Activated naive CD8-positive, alpha-beta T cell treated with anti-CD3 and anti-CD28 coated beads, Interleukin-2, amount 10 ng/mL, durations not matched to agents 7 days and 5 days (primary cell): Measurements from ENCODE around the gene CHMP1A. TPM values are rescaled to one million over a fixed set of nuclear protein-coding genes. Genes with fewer than 3 reads are reported as not detected.
"Not testable (repeated sequence)": the region's sequence is repeated elsewhere in the genome, so short reads cannot be mapped to it uniquely, and the experiment has no call there.

Experiments
- ATAC-seq: fragments of 150-1000 bp; cut with Tn5 transposase; one replicate; pipeline ENCODE4 v1.10.0; 2021; ENCODE audit warnings: low read depth, moderate library complexity
- POLR2A ChIA-PET: fragments of 350-600 bp; sonication (Branson Sonifier 250); formaldehyde crosslinking; loops from one replicate; lab custom pipeline; 2021; ENCODE audit warnings: antibody characterized with exemption; lab: Charles Lee
- DNase-seq: peaks from one replicate; pipeline ENCODE4 v3.0.0; 2021
- H3K27ac Mint-ChIP-seq: one replicate; pipeline ENCODE4 v1.8.0; 2022; ENCODE audit warnings: mild to moderate bottlenecking, mixed read lengths
- H3K27me3 Mint-ChIP-seq: one replicate; pipeline ENCODE4 v1.8.0; 2022; ENCODE audit warnings: mild to moderate bottlenecking, moderate library complexity, mixed read lengths
- H3K36me3 Mint-ChIP-seq: one replicate; pipeline ENCODE4 v1.8.0; 2021; ENCODE audit warnings: mild to moderate bottlenecking, mixed read lengths
- H3K4me1 Mint-ChIP-seq: one replicate; pipeline ENCODE4 v1.8.0; 2021; ENCODE audit warnings: mixed read lengths
- H3K4me3 Mint-ChIP-seq: one replicate; pipeline ENCODE4 v1.8.0; 2022; ENCODE audit warnings: mild to moderate bottlenecking, moderate library complexity, mixed read lengths
- H3K9me3 Mint-ChIP-seq: one replicate; pipeline ENCODE4 v1.8.0; 2021; ENCODE audit warnings: mixed read lengths
- total RNA-seq, 2 experiments: library from RNA; stranded (reverse); gene quantifications; one replicate each; pipeline ENCODE4 v1.2.3, GENCODE V29; 2021

CHMP1A gene
- total RNA-seq, 2 experiments from 2014 or later, result 88.1 to 96.3 TPM

- POLR2A ChIA-PET, result interaction anchor here (0.7 to 3.8 kb wide), 3 partner anchors 10 to 176 kb away, joined by 5 to 18 read pairs (median 6); partner anchors contain the start of genes CDK10 and TCF25
- H3K9me3 Mint-ChIP-seq, result no peaks in the 10 kb centered on the region
- no peaks in the 10 kb centered on the region for H3K27me3 Mint-ChIP-seq
- DNase-seq (no peak), ATAC-seq (no peak)
- H3K4me1 Mint-ChIP-seq, result peaks cover 10% of the 10 kb centered on the region
- peaks cover 6% of the 10 kb centered on the region for H3K36me3 Mint-ChIP-seq
- H3K4me3 Mint-ChIP-seq, result no peak overlapping the region
- no peak overlapping the region for H3K27ac Mint-ChIP-seq
These were observed 39.7 kb upstream of the CHMP1A start for GRCh38 chr16:89697161-89697615.

GRCh38 chr16:89696670-89697128, 39.2 kb upstream of the CHMP1A start:
- ATAC-seq, result no peak
- Mint-ChIP-seq H3K36me3 (peaks cover 6% of the 10 kb centered on the region), H3K27me3 (no peaks in the 10 kb centered on the region), H3K27ac (no peak overlapping the region), H3K4me3 (no peak overlapping the region), H3K4me1 (peaks cover 10% of the 10 kb centered on the region), H3K9me3 (no peaks in the 10 kb centered on the region)
- DNase-seq, result peak; percentile 61
- POLR2A ChIA-PET, result interaction anchor here (1.0 to 3.8 kb wide), 2 partner anchors 10 to 177 kb away, joined by 5 to 18 read pairs; partner anchors contain the start of genes CDK10 and TCF25

GRCh38 chr16:89695875-89696669, 38.6 kb upstream of the CHMP1A start:
- peaks cover 6% of the 10 kb centered on the region for H3K36me3 Mint-ChIP-seq
- POLR2A ChIA-PET, result interaction anchor here (0.7 to 3.8 kb wide), 2 partner anchors 9 to 177 kb away, joined by 3 to 18 read pairs; partner anchors contain the start of genes CDK10 and TCF25
- no peak for ATAC-seq
- no peak overlapping the region for H3K27ac Mint-ChIP-seq
- no peaks in the 10 kb centered on the region for H3K27me3 Mint-ChIP-seq
- peaks cover 10% of the 10 kb centered on the region for H3K4me1 Mint-ChIP-seq
- no peak for DNase-seq
- no peaks in the 10 kb centered on the region for H3K9me3 Mint-ChIP-seq
- no peak overlapping the region for H3K4me3 Mint-ChIP-seq

GRCh38 chr16:89695086-89695874, 37.8 kb upstream of the CHMP1A start:
- H3K27ac Mint-ChIP-seq, result no peak overlapping the region
- H3K9me3 Mint-ChIP-seq, result no peaks in the 10 kb centered on the region
- no peaks in the 10 kb centered on the region for H3K27me3 Mint-ChIP-seq
- DNase-seq, result no peak
- no peak overlapping the region for H3K4me3 Mint-ChIP-seq
- POLR2A ChIA-PET, result interaction anchor here (0.7 to 3.8 kb wide), 2 partner anchors 8 to 178 kb away, joined by 3 to 18 read pairs; partner anchors contain the start of genes CDK10 and TCF25
- H3K4me1 Mint-ChIP-seq, result peaks cover 10% of the 10 kb centered on the region
- ATAC-seq, result no peak
- peaks cover 8% of the 10 kb centered on the region for H3K36me3 Mint-ChIP-seq

- H3K9me3 Mint-ChIP-seq, H3K27ac Mint-ChIP-seq, H3K4me1 Mint-ChIP-seq, H3K4me3 Mint-ChIP-seq, DNase-seq, H3K27me3 Mint-ChIP-seq, ATAC-seq, POLR2A ChIA-PET: not testable (repeated sequence)
- H3K36me3 Mint-ChIP-seq, result peaks cover 11% of the 10 kb centered on the region
These were observed 37.2 kb upstream of the CHMP1A start for GRCh38 chr16:89694784-89695085.

GRCh38 chr16:89693931-89694783, 36.6 kb upstream of the CHMP1A start:
- no peaks in the 10 kb centered on the region for H3K27me3 Mint-ChIP-seq
- no peak overlapping the region for H3K4me3 Mint-ChIP-seq
- POLR2A ChIA-PET, result interaction anchor here (0.9 kb wide), 1 partner anchor 179 kb away, joined by 3 read pairs; the partner anchor contains the start of gene TCF25
- DNase-seq, result no peak
- H3K27ac Mint-ChIP-seq, result no peak overlapping the region
- peaks cover 9% of the 10 kb centered on the region for H3K4me1 Mint-ChIP-seq
- H3K9me3 Mint-ChIP-seq, result no peaks in the 10 kb centered on the region
- no peak for ATAC-seq
- H3K36me3 Mint-ChIP-seq, result peaks cover 11% of the 10 kb centered on the region

- Mint-ChIP-seq H3K9me3 (no peaks in the 10 kb centered on the region), H3K27me3 (no peaks in the 10 kb centered on the region), H3K27ac (no peak overlapping the region), H3K36me3 (peaks cover 11% of the 10 kb centered on the region), H3K4me1 (peaks cover 8% of the 10 kb centered on the region), H3K4me3 (no peak overlapping the region)
- DNase-seq (no peak), ATAC-seq (no peak)
- POLR2A ChIA-PET, result interaction anchor here (0.9 kb wide), 1 partner anchor 180 kb away, joined by 3 read pairs; the partner anchor contains the start of gene TCF25
These were observed 35.8 kb upstream of the CHMP1A start for GRCh38 chr16:89693289-89693731.

- no peak for DNase-seq
- Mint-ChIP-seq H3K9me3 (no peaks in the 10 kb centered on the region), H3K36me3 (peaks cover 11% of the 10 kb centered on the region), H3K4me3 (no peak overlapping the region), H3K27me3 (no peaks in the 10 kb centered on the region), H3K4me1 (peaks cover 16% of the 10 kb centered on the region), H3K27ac (no peak overlapping the region)
- ATAC-seq, result no peak
- POLR2A ChIA-PET, result no interaction called here
These were observed 34.6 kb upstream of the CHMP1A start for GRCh38 chr16:89691986-89692569.

- POLR2A ChIA-PET, result no interaction called here
- H3K4me3 Mint-ChIP-seq, result no peak overlapping the region
- H3K4me1 Mint-ChIP-seq, result peaks cover 14% of the 10 kb centered on the region
- no peaks in the 10 kb centered on the region for H3K27me3 Mint-ChIP-seq
- peaks cover 11% of the 10 kb centered on the region for H3K36me3 Mint-ChIP-seq
- no peaks in the 10 kb centered on the region for H3K9me3 Mint-ChIP-seq
- ATAC-seq (no peak), DNase-seq (no peak)
- no peak overlapping the region for H3K27ac Mint-ChIP-seq
These were observed 33.9 kb upstream of the CHMP1A start for GRCh38 chr16:89691231-89691985.

GRCh38 chr16:89690392-89690901, 32.9 kb upstream of the CHMP1A start:
- ATAC-seq (no peak), DNase-seq (no peak)
- Mint-ChIP-seq H3K27me3 (no peaks in the 10 kb centered on the region), H3K9me3 (no peaks in the 10 kb centered on the region), H3K4me3 (no peak overlapping the region), H3K4me1 (peaks cover 13% of the 10 kb centered on the region), H3K36me3 (peaks cover 14% of the 10 kb centered on the region), H3K27ac (no peak overlapping the region)
- POLR2A ChIA-PET, result interaction anchor here (1.5 kb wide), 1 partner anchor 11 kb away, joined by 5 read pairs; the partner anchor contains the start of gene SPATA2L

GRCh38 chr16:89689621-89690020, 32.1 kb upstream of the CHMP1A start:
- not testable (repeated sequence) for ATAC-seq, H3K27ac Mint-ChIP-seq, H3K27me3 Mint-ChIP-seq, H3K4me3 Mint-ChIP-seq, H3K9me3 Mint-ChIP-seq, DNase-seq
- H3K36me3 Mint-ChIP-seq, result peaks cover 14% of the 10 kb centered on the region
- POLR2A ChIA-PET, result interaction anchor here (1.5 kb wide), 1 partner anchor 11 kb away, joined by 5 read pairs; the partner anchor contains the start of gene SPATA2L
- peaks cover 11% of the 10 kb centered on the region for H3K4me1 Mint-ChIP-seq
